Measurements from ENCODE around the gene RAVER2.
A peak's percentile ranks its signal among the peaks of the same experiment; 100 is the strongest.
"Not testable (repeated sequence)": the region's sequence is repeated elsewhere in the genome, so short reads cannot be mapped to it uniquely, and the experiment has no call there.

Gene RAVER2

DNA sequence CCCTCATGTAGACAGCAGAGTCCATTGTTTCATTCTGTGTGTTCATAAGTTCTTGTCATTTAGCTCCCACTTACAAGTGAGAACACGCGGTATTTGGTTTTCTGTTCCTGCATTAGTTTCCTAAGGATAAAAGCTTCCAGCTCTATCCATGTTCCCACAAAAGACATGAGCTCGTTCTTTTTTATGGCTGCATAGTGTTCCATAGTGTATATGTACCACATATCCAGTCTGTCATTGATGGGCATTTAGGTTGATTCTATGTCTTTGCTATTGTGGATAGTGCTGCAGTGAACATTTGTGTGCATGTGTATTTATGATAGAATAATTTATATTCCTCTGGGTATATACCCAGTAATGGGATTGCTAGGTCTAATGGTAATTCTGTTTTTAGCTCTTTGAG lies 75.7 kb downstream of the RAVER2 start:
- DNase-seq: not testable (repeated sequence)

DNA sequence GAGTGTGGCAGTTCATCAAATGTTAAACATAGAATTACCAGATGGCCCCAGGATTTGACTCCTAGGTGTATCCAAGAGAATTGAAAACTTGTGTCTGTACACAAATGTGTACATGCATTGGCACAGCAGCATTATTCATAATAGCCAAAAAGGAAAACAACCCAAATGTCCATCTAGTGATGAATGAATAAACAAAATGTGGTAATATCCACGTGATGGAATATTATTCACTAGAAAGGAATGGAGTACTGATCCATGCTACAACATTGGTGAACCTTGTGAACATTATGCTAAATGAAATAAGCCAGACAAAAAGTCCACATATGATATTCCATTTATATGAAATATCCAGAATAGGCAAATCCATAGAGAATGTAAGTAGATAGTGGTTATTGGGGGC lies 77.7 kb downstream of the RAVER2 start:
- no peak for DNase-seq

DNA sequence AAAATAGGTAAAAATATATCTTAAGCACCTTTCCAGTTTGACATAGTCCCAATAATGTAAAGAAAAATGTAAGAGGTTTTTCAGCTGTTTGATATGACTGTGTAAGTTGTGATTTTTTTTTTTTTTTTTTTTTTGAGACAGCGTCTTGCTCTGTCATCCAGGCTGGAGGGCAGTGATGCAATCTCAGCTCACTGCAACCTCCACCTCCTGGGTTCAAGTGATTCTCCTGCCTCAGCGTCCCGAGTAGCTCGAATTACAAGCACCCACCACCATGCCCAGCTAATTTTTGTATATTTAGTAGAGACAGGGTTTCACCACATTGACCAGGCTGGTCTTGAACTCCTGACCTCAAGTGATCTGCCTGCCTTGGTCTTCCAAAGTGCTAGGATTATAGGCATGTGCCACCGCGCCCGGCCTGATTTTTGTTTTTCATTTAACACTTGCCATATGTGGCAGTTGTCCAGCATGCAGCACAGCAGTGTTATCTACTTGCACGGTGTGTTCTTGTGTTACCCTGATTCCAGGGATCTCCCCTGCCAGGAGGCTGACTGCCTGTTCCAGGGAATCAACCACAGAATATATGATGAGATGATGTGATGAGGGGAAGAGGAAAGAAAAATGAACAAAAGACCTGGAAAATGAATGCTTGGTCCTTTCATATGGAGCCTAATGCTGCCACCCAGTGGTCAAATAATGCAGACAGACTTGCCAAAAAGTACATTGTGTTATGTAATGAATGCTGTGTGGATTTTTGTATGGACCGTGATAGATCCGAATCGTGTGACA lies 79.0 kb downstream of the RAVER2 start:
- DNase-seq: peak; percentile 60

DNA sequence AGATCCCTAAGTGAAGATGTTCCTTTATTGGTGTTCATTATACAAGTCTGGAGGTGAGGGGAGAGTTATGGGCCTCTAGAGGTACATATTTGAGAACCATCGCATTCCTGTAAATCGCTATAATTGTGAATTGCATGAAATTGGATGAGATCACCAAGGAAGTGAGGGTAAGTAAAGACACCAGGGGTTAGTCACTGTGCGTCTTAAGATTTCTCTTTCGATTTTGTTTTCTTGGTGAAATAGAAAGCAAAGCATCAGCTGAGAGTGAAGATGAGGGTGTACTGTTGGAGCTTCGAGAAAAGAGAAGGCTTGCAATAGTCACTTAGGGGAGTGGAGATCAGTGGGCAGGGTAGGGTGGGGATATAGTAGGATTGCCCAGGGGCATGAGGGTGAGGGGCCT lies 82.1 kb downstream of the RAVER2 start:
- DNase-seq: no peak

DNA sequence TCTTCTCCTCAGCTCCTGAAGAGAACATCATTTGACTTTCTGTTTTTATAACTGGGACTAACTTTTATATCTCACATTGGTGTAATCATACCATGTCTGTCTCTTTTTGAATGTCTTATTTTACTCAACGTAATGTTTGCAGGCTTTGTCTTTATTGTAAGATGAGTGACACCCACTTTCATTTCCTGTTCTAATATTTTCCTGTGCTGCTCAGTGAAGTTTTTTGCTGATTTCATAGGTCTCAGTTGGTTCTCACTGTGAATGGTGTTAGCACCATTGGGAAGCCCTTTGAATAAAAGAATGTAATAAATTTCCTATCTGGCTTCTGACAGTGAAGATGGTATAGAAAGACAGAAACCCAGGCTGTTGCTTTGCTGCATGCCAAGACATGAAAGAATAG lies 84.0 kb downstream of the RAVER2 start:
- no peak for DNase-seq

DNA sequence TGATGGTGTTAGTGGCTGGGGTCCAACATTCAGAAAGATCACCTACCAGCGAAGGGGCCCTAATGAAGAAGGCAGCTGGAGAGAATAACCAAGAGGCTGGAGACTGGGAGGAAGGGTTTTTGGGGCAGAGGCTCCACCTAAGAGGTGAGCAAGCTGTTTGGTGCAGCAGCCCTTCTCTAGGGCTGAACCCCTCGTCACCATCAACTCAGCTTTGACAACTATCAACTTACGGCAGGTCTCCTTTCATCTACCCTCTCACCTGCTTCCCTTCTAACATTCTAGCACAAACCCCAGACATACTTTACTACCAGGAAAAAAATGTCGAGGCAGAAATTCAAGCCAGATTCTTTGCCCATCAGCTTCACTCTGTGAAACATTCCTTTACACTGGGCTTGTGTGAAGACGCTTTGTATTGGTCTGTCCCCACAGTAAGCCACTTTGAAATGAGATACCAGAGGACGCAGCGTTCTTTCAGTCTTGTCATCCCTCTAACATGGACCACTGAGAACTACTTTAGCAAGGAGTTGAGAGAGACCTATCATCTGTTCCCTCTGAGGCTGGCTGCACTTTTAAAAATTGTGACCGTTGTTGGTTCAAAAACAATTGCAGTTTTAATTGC lies 84.6 kb downstream of the RAVER2 start:
- no peak for DNase-seq

DNA sequence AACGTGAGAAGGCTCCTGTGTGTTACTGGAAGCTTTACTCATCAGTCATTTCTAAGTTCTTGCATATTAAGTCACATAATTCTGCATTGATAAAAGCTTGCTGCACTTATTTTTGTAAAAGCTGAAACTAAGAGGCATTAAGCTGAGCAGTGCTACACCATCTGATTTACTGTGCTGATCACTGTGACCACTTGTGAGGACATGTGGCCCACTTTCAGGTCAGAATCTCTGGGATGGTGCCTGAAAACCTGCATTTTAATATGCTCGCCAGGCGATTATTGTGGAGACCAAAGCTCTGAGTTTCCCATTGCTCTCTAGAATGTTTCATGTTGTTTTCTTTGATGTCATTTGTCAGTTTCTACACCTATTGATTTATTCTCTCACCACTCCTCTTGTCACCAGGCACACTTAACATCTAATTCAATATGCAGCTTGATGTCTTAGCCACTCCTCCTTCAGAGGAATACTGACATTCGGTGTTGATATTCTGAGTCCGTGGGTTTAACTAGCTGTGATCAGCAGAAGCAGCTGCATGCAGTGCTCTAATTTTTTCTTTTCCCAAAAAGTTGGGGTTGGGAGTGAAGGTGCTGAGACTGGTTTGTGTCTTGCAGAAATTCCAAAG lies 85.3 kb downstream of the RAVER2 start:
- no peak for DNase-seq

DNA sequence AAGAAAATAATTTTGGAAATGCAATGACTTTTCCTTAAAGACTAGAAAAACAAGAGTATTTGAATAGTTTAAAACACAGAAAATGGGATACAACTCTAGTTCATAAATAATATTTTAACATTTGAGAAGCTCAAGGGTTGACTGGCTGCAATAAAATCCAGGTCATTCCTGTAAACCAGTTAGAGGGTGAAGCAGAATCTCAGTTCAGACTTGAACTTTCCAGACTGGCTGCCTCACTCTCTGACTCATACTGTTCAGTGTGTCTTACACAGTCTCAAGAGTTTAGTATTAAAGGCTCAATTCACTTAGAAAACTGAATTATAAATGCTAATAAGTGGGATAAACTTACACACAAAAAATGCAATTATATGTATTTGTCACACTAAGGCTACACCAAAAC lies 89.9 kb downstream of the RAVER2 start:
- no peak for DNase-seq

DNA sequence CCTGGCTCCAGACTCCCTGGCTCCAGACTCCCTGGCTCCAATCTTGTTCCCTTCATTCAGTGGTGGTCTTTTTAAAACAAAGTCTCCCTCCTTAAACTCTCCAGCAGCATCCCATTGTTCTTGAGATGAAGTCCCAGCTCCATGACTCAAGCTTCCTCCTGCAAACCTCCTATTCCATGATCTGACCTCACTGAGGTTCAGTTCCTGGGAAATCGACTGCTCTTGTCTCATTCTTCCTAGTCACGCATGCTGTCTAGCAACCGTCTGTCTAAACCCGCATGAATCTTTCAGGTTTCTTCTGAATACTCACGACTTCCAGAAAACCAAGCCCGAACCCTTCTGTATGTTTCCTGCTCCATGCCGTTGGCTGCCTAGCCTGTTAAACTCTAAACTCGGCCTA lies 91.9 kb downstream of the RAVER2 start:
- DNase-seq: no peak

DNA sequence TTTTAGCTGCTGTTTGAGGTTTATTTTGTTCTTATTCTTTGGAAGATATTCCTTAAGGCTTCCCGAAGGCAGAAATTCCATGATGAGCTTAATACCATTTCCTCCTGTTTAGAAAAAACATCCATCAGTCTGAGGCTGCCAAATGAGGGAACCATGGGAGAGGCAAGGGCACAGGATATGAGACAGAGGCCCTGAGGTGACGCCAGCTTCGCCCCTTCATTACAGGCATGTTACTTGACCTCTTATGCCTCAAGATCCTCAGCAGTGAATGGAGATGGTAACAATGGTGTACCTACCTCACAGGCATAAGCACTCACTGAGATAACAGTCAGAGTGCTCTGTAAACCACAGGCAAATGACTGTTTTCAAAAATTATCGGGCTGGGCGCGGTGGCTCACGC lies 93.6 kb downstream of the RAVER2 start:
- no peak for DNase-seq

DNA sequence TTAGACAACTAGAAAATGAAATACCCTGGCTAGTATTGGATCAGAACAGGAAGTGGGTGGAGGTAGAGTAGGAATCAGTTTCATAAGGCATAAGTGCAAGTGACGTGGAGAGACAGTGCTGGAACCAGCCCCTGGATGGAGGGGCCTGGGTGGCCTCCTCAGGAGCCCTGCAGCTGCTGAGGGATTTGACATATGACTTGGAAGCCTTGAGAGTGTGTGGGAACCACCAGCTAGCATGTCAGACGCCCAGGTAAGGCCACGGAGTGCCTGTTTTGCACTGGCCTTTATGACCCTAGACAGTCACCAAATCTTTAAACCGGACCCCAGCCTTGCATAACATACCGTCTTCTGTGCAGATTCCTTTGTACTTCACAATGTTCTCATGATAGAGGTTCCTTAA lies 94.4 kb downstream of the RAVER2 start:
- no peak for DNase-seq

DNA sequence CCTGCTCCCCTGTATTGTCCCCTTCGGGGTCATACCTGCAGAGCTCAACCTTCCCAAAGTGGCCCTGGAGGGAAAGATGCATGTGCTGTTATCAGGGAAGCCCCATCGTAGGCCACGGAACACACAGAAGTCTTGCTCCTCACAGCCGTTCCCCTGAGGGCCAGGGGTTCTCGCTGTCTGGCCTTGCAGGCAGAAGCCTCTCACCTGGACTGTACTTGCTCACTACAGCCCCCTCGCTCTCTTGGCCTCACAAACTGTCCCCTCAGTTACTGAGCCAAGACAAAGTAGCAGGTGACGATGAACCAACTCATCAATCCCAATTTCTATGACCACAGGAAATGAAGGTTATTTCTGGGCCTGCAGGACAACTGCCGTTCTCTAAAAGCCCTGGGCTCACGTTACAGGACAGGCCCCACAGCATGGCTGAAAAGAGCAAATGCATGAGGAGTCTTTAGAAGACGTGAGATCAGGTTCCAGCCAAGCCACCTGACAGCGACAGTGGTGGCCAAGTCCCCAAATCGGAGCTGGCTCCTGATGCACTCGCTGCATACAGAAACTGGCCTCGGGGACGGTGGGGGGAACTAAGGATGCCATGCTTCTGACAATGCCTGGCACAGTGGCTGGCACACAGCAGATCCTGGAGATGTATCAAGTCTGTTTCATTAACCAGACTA lies 95.0 kb downstream of the RAVER2 start:
- DNase-seq: no peak

DNA sequence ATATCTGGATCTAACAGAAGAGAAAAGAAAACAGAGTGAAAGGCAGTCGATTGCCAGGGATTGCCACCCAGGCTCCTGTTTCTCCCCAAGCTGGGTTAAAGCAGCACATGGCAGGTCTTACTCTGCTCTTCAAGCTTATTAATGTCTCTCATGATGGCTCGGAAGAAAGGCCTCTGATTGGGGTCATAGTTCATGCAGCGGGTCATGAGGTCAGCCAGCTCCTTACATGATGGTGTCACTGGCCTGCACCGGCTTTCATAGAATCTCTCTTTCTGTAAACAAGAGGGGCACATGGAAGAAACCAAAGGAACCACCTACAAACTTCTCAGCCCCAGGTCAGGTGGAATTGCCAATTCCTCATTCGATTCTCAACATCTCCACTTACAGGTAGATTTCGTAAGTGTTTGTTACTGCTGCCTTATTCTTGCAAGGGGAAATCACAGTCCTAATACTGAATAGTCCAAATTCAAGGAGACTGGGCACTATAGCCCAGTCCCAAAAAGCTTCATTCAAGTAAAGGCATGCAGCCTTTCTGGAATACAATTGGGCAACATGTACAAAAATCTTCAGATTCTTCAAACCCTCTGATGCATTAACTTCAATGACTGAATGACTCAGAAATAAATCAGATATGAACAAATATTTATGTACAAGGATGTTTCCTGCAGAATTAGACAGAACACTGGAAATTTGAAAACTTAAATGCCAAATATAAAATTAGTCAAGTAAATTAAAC lies 96.6 kb downstream of the RAVER2 start:
- no peak for DNase-seq

DNA sequence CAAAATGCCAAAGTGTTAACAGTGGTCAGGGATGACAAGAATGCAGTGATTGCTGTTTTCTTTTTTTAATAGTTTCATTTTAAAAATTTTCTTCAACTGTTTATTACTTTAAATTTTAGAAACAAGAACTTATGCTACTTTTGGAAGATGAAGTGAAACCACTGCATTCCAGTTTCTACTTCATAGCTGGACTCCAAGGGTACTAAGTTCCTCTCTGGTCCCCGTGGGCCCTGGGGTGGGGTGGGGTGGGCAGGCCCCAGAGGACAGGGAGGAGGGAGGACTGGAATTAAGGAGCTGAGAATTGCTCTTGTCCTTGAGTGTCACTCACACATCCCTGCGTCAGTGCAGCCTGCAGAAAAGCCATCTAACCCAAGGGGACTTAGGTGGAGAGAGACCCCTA lies 97.3 kb downstream of the RAVER2 start:
- DNase-seq: no peak

DNA sequence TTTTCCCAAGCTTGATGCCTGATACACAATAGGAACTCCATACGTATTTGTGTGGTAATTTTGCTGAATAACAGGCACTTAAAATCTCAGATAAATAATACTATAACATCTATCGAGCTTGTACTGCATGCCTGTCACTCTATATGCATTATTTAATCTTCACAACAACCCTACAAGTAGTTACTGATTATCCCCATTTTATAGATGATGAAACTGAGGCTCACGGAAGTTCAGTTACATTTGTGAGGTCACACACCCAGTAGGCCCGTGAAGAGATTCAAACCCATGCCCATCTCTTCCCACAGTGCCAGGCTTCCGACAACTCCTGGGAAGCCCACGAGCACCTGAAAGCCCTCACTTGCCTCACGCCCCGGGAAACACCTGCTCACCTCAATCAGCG lies 98.8 kb downstream of the RAVER2 start:
- DNase-seq: no peak

DNA sequence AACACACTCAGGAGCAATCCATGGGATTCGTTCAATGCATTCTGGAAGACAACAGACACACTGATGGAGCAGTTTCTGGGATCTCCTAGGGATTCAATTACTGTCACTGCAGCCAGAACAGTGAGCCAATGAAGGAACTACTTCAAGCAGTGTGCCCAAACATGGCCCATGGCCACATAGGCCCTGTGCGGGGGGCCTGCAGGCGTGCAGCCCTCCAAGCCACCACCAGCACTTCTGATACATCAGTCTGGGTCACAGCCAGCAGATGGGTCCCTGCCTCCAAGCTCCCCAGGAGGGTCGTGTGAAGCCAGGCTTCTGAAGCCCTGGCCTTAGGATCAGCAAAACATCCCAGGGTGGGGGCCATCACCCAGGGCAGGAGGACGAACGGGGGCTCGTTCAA lies 99.3 kb downstream of the RAVER2 start:
- no peak for DNase-seq

DNA sequence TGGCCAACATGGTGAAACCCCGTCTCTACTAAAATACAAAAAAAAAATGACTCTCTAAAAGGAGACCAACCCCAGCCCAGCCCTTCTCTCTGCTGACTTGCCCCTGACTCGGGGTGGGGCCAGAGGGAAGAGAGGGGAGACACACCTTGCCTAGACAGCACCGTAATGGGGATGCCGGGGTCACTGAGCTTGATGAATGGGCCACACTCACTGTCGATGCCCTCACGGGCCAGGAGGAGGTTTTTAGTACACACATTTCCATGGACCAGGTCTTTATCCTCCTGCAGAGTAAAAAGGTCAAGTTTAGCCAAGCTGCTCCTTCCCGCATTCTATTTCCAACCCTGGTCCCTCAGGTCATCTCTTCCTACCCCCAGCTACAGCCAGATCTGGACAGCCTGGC lies 99.7 kb downstream of the RAVER2 start:
- DNase-seq: no peak

DNA sequence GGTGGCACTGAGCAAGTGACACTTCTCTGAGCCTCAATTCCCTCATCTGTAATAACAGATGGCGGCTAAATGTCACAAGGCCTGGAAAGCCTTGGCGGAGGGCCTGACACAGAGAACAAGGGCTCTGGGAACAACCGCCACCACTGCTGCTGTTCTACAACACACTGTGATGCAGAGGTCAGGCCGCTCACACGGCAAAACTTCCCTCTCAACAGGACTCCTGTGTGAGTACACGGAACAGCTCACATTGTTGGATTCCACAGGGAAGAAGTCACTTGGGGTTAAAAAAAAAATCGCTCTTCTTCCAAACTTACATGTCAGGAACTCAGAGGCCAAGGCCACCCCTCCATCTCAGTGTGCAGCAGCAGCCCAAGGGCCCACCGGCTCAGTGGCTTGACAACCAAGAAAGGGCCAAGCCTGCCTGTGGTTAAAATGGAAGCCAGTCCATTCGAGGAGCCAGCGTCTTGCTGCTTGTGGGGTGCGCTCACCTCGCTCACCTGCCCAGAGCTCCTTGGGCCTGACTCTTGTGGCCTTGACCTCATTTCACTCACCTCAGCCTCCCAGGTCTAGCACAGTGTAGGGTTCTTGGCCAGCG lies 101.1 kb downstream of the RAVER2 start:
- no peak for DNase-seq

DNA sequence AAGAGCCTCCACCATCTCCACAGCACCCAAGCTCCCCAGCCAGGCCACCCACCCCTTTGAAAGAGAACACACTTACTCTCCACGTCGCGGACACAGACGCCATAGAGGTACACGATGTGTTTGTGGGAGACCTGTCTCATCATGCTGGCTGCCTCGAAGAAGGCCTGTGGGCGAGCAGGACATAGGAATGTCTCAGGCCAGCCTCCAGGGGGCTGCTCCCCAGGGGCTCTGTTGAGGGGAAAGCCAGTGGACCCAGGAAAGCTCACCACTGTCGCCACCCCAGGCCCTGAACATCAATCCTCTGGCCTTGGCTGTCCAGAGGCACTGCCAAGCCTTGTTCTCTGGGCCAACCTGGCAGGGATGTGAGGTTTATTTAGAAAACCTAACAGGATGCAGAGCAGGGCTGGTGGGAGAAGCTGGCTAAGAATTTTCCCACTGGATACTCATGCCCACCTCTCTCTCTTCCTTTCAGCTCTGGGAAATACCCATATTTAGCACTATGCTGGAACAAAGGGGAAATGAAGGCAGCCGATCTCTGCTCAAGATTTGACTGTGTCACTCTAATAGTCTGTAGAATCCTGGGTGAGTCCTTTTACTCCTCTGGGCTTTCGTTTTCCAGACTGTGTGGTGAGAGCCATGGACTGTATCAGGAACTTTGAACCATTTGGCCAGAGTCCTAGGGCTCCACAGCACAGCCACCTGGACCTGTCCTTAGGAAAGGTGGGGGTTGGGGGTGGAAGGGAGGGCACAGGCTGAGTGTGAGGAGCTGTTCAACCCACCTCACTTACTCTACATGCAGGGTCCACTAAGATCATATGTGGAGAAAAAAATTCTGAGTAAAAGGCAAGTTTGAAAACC lies 101.9 kb downstream of the RAVER2 start:
- DNase-seq: no peak

DNA sequence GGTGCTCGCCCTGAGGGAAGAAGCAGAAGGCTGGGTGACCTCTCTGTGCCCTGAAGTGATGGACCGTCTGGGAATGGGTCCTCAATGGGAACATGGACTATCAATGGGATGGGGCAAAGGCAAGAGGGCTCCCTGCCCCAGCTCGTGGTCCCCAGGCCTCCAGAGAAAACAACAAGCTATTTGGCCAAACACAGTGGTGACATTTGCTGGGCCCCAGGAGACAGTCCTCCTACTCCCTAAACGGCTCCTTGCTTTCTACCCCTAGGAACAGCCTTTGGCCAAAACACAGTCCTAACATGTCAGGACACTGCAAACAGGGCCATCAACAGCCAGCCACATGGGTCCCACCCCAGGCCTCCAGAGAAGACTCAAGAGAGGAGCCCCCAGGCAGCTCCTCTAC lies 102.8 kb downstream of the RAVER2 start:
- no peak for DNase-seq

DNA sequence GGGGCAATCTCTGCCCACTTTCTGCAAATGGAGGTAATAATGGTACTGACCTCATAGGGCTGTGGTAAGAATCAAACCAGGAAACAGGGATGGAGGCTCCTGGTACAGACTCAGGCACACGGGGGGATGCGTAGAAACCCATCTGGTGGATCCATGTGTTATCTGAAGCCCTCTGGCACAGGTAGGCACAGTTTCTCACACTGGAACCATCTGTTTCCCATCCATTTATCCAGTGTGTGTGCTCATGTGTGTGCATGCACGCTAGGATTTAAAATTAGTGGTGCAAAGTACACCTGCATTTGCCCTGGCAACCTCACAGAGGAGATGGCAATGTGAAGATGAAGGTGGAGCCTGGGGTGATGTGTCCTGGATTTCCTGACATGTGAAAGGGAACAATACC lies 103.3 kb downstream of the RAVER2 start:
- DNase-seq: no peak

DNA sequence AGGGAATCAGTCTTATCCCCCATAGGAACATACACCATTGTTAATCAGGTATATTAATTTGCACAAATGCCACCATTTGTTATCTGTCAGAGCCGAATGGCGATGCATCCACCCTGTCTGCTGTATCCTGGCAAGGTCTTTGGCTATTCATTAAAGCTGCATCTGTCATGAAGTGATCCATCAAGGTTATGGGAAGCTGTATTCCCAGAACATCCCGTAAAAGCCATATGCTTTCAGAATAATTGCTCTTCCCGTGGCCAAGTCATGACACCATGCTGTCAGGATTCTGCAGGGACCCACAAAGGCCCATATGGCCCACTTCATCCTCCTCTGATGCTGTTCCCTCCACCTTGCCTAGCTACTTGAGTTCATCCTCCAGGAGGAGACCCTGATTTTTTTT lies 103.9 kb downstream of the RAVER2 start:
- no peak for DNase-seq

Measured in CD4-positive, alpha-beta T cell treated with Interleukin-15 for 1 hour (primary cell).